ENCODE data around the gene ANO3.
"Not testable (repeated sequence)": the region's sequence is repeated elsewhere in the genome, so short reads cannot be mapped to it uniquely, and the experiment has no call there.

ANO3 gene

DNA sequence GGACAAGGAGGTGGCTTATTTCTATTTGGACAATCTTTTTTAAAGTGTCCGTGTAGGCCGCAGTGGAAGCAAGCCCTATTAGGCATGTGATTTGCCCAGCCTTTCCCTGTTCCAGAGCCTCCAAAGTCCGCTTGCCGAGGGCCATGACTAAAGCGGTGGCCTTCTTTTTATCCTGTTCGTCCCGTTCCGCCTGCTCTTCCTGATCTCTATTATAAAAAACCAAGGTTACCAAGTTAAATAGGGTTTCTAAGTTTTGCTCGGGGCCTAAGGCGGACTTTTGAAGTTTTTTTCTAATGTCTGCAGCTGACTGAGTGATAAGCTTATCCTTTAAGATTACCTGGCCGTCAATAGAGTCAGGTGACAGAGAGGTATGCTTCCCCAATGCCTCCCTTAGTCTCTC lies 261.8 kb downstream of the ANO3 start:
- Histone ChIP-seq H3K27ac (ENCODE audit: low read depth, low read length) (no peak overlapping the region), H3K36me3 (ENCODE audit: low read length) (no peaks in the 10 kb centered on the region), H3K27me3 (ENCODE audit: low read length) (no peaks in the 10 kb centered on the region), H3K79me2 (ENCODE audit: insufficient read depth, low read length) (no peaks in the 10 kb centered on the region), H3K9ac (ENCODE audit: low read length) (no peak overlapping the region), H3F3A (ENCODE audit: insufficient read depth) (no peaks in the 10 kb centered on the region), H3K4me3 (ENCODE audit: insufficient read depth, low read length, poor library complexity, severe bottlenecking) (no peak overlapping the region), H2AFZ (ENCODE audit: low read depth, low read length, severe bottlenecking) (no peak overlapping the region), H3K9me3 (ENCODE audit: insufficient read depth, low read length) (no peaks in the 10 kb centered on the region), H3K9me2 (replicated peaks; ENCODE audit: insufficient read depth, low read length) (no peaks in the 10 kb centered on the region), H4K20me1 (ENCODE audit: low read depth, low read length) (no peaks in the 10 kb centered on the region), H3K4me2 (ENCODE audit: low read depth, low read length, poor library complexity, severe bottlenecking) (no peak overlapping the region)
- TF ChIP-seq, protein P1, sequence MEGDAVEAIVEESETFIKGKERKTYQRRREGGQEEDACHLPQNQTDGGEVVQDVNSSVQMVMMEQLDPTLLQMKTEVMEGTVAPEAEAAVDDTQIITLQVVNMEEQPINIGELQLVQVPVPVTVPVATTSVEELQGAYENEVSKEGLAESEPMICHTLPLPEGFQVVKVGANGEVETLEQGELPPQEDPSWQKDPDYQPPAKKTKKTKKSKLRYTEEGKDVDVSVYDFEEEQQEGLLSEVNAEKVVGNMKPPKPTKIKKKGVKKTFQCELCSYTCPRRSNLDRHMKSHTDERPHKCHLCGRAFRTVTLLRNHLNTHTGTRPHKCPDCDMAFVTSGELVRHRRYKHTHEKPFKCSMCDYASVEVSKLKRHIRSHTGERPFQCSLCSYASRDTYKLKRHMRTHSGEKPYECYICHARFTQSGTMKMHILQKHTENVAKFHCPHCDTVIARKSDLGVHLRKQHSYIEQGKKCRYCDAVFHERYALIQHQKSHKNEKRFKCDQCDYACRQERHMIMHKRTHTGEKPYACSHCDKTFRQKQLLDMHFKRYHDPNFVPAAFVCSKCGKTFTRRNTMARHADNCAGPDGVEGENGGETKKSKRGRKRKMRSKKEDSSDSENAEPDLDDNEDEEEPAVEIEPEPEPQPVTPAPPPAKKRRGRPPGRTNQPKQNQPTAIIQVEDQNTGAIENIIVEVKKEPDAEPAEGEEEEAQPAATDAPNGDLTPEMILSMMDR (IDR thresholded peaks at IDR 0.05; ENCODE audit: insufficient read depth, low read length, poor library complexity, severe bottlenecking) = no peak
- no peak for TF ChIP-seq EZH2phosphoT487 (conservative IDR thresholded peaks at IDR 0.05; ENCODE audit: low read length)

DNA sequence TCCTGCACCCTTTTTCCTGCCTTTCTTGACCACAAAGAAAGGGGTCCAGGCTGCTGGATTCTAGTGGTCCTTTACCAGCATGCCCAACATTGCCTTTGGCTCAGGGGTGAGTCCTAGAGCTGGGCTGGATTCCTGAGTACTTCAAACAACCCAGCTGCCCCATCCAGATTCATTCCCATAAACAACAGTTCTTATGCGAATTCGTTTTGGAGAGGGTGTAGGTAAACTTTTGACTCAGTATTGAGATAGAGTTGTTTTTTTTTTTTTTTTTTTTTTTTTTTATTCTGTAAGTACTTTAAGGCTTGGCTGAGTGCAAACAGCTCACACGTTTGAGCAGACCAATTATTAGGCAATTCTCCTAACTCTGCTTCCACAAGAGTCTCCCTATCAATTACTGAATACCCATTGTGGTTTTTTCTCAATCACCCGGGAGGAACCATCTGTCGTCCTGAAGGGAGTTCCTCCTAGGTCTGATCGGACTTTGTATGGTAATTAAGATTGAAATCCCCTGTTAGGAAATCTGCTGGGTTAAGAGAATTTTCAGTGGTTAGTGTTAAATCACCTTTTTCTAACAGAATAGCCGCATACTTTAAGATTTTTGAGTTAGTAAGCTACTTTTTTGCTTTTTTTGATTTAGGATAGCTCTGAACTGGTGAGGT lies 263.4 kb downstream of the ANO3 start:
- H3K9ac ChIP-seq (ENCODE audit: low read length); H3K27me3 ChIP-seq (ENCODE audit: low read length); H3K36me3 ChIP-seq (ENCODE audit: low read length); H3K9me3 ChIP-seq (ENCODE audit: insufficient read depth, low read length); H3F3A ChIP-seq (ENCODE audit: insufficient read depth); H2AFZ ChIP-seq (ENCODE audit: low read depth, low read length, severe bottlenecking); H4K20me1 ChIP-seq (ENCODE audit: low read depth, low read length); H3K4me2 ChIP-seq (ENCODE audit: low read depth, low read length, poor library complexity, severe bottlenecking); H3K4me3 ChIP-seq (ENCODE audit: insufficient read depth, low read length, poor library complexity, severe bottlenecking); H3K79me2 ChIP-seq (ENCODE audit: insufficient read depth, low read length); H3K27ac ChIP-seq (ENCODE audit: low read depth, low read length); H3K9me2 ChIP-seq (replicated peaks; ENCODE audit: insufficient read depth, low read length): not testable (repeated sequence)

DNA sequence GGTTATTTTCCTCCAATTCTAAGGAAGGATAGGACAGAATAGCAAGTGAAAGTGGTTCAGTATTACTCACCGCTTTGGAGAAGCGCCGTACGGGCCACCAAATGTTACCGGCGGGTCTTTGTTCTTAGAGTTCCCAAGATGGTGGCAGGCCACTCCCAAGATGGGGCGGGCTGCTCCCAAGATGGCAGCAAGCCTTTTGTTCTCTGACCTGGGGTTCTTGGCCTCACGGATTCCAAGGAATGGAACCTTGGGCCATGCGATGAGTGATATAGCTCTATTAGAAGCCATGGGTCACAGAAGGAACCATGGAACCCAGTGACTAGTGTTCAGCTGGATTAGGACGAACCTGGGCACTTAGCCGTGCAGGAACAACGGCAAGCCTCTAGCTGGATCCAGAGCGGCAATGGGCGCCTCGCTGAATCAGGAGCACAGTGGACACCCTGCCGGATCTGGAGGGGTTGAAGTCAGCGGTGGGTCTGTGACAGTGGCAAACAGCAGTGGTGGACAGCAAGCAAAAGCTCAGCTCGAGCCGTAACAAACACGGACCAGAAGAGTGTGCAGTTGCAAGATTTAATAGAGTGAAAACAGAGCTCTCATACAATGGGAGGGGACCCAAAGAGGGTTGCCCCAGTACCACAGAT lies 265.2 kb downstream of the ANO3 start:
- not testable (repeated sequence) for H3K27me3 ChIP-seq (ENCODE audit: low read length); H3K9me2 ChIP-seq (replicated peaks; ENCODE audit: insufficient read depth, low read length); H3K36me3 ChIP-seq (ENCODE audit: low read length); H3K27ac ChIP-seq (ENCODE audit: low read depth, low read length); H2AFZ ChIP-seq (ENCODE audit: low read depth, low read length, severe bottlenecking); H3K9me3 ChIP-seq (ENCODE audit: insufficient read depth, low read length); H3K9ac ChIP-seq (ENCODE audit: low read length); H3K4me2 ChIP-seq (ENCODE audit: low read depth, low read length, poor library complexity, severe bottlenecking); H3F3A ChIP-seq (ENCODE audit: insufficient read depth); H4K20me1 ChIP-seq (ENCODE audit: low read depth, low read length); H3K4me3 ChIP-seq (ENCODE audit: insufficient read depth, low read length, poor library complexity, severe bottlenecking); H3K79me2 ChIP-seq (ENCODE audit: insufficient read depth, low read length)

GRCh38 chr11:26597899-26598298 lies 266.0 kb downstream of the ANO3 start:
- Histone ChIP-seq H3K79me2 (ENCODE audit: insufficient read depth, low read length) (no peaks in the 10 kb centered on the region), H3K4me3 (ENCODE audit: insufficient read depth, low read length, poor library complexity, severe bottlenecking) (no peak overlapping the region), H3K9me2 (replicated peaks; ENCODE audit: insufficient read depth, low read length) (no peaks in the 10 kb centered on the region), H3K9me3 (ENCODE audit: insufficient read depth, low read length) (no peaks in the 10 kb centered on the region), H3K36me3 (ENCODE audit: low read length) (no peaks in the 10 kb centered on the region), H3K27ac (ENCODE audit: low read depth, low read length) (no peak overlapping the region), H4K20me1 (ENCODE audit: low read depth, low read length) (no peaks in the 10 kb centered on the region), H3F3A (ENCODE audit: insufficient read depth) (no peaks in the 10 kb centered on the region), H3K27me3 (ENCODE audit: low read length) (no peaks in the 10 kb centered on the region), H2AFZ (ENCODE audit: low read depth, low read length, severe bottlenecking) (no peak overlapping the region), H3K4me2 (ENCODE audit: low read depth, low read length, poor library complexity, severe bottlenecking) (no peak overlapping the region), H3K9ac (ENCODE audit: low read length) (no peak overlapping the region)
- TF ChIP-seq EZH2phosphoT487 (conservative IDR thresholded peaks at IDR 0.05; ENCODE audit: low read length) = no peak
- TF ChIP-seq, protein P1 (IDR thresholded peaks at IDR 0.05; ENCODE audit: insufficient read depth, low read length, poor library complexity, severe bottlenecking) = no peak
